Measurements from ENCODE around the gene STBD1. TPM values are rescaled to one million over a fixed set of nuclear protein-coding genes. Genes with fewer than 3 reads are reported as not detected.

STBD1 gene
- total RNA-seq, 1 experiment from 2014 or later = not detected

- TF ChIP-seq CTCF (conservative IDR thresholded peaks at IDR 0.05; ENCODE audit: low read depth, low read length) = no peak
- TF ChIP-seq EZH2 (IDR thresholded peaks at IDR 0.05; ENCODE audit: borderline replicate concordance, low read depth, low read length, poor library complexity, severe bottlenecking) = no peak
- intact Hi-C loops (cut with micrococcal nuclease; ENCODE audit: unreplicated experiment) = no loop called here
- no peak overlapping the region for H3K4me3 ChIP-seq (ENCODE audit: low read depth, low read length, poor library complexity, severe bottlenecking)
- H3K27ac ChIP-seq (ENCODE audit: low read depth, low read length, poor library complexity, severe bottlenecking) = no peak overlapping the region
- DNase-seq (ENCODE audit: low spot score) = no peak
- no peaks in the 10 kb centered on the region for H3K9me3 ChIP-seq (ENCODE audit: low read depth, low read length, poor library complexity, severe bottlenecking)
- CTCF ChIA-PET = no interaction called here
- no peaks in the 10 kb centered on the region for H3K4me1 ChIP-seq (ENCODE audit: insufficient read depth, low read length, poor library complexity, severe bottlenecking)
- POLR2A ChIA-PET (ENCODE audit: low non-redundant PET) = no interaction called here
- no TSS peak for BruUV-seq (replicated peaks)
- no peaks in the 10 kb centered on the region for H3K36me3 ChIP-seq (ENCODE audit: insufficient read depth, low read length, poor library complexity, severe bottlenecking)
- H3K27me3 ChIP-seq (replicated peaks; ENCODE audit: insufficient read depth, low read depth, low read length, poor library complexity) = peaks cover 3% of the 10 kb centered on the region
Observed at GRCh38 chr4:76310683-76311082, 4.2 kb downstream of the STBD1 start.

- Histone ChIP-seq H3K27ac (ENCODE audit: low read depth, low read length, poor library complexity, severe bottlenecking) (no peak overlapping the region), H3K9me3 (ENCODE audit: low read depth, low read length, poor library complexity, severe bottlenecking) (peaks cover 3% of the 10 kb centered on the region), H3K4me1 (ENCODE audit: insufficient read depth, low read length, poor library complexity, severe bottlenecking) (no peaks in the 10 kb centered on the region), H3K36me3 (ENCODE audit: insufficient read depth, low read length, poor library complexity, severe bottlenecking) (no peaks in the 10 kb centered on the region), H3K4me3 (ENCODE audit: low read depth, low read length, poor library complexity, severe bottlenecking) (no peak overlapping the region), H3K27me3 (replicated peaks; ENCODE audit: insufficient read depth, low read depth, low read length, poor library complexity) (peaks cover 1% of the 10 kb centered on the region)
- ChIA-PET POLR2A (ENCODE audit: low non-redundant PET) (no interaction called here), CTCF (no interaction called here)
- no TSS peak for BruUV-seq (replicated peaks)
- no peak for DNase-seq (ENCODE audit: low spot score)
- intact Hi-C loops (cut with micrococcal nuclease; ENCODE audit: unreplicated experiment) = no loop called here
- no peak for TF ChIP-seq CTCF (conservative IDR thresholded peaks at IDR 0.05; ENCODE audit: low read depth, low read length)
- no peak for TF ChIP-seq EZH2 (IDR thresholded peaks at IDR 0.05; ENCODE audit: borderline replicate concordance, low read depth, low read length, poor library complexity, severe bottlenecking)
Observed at GRCh38 chr4:76311896-76312331, 5.4 kb downstream of the STBD1 start.

GRCh38 chr4:76312457-76312856 is 5.9 kb downstream of the STBD1 start:
- ChIA-PET CTCF (no interaction called here), POLR2A (ENCODE audit: low non-redundant PET) (no interaction called here)
- TF ChIP-seq CTCF (conservative IDR thresholded peaks at IDR 0.05; ENCODE audit: low read depth, low read length) (no peak), EZH2 (IDR thresholded peaks at IDR 0.05; ENCODE audit: borderline replicate concordance, low read depth, low read length, poor library complexity, severe bottlenecking) (no peak)
- intact Hi-C loops (cut with micrococcal nuclease; ENCODE audit: unreplicated experiment) = no loop called here
- H3K4me3 ChIP-seq (ENCODE audit: low read depth, low read length, poor library complexity, severe bottlenecking) = no peak overlapping the region
- H3K27ac ChIP-seq (ENCODE audit: low read depth, low read length, poor library complexity, severe bottlenecking) = no peak overlapping the region
- no peaks in the 10 kb centered on the region for H3K4me1 ChIP-seq (ENCODE audit: insufficient read depth, low read length, poor library complexity, severe bottlenecking)
- no TSS peak for BruUV-seq (replicated peaks)
- peaks cover 3% of the 10 kb centered on the region for H3K9me3 ChIP-seq (ENCODE audit: low read depth, low read length, poor library complexity, severe bottlenecking)
- no peaks in the 10 kb centered on the region for H3K27me3 ChIP-seq (replicated peaks; ENCODE audit: insufficient read depth, low read depth, low read length, poor library complexity)
- no peaks in the 10 kb centered on the region for H3K36me3 ChIP-seq (ENCODE audit: insufficient read depth, low read length, poor library complexity, severe bottlenecking)
- DNase-seq (ENCODE audit: low spot score) = no peak

Data from A673 (cell line).